HG03097 (cell line): Measurements from ENCODE around the gene PLEKHO2.
A peak's percentile ranks its signal among the peaks of the same experiment; 100 is the strongest.

ENCODE experiments used
- ATAC-seq: cut with Tn5 transposase; IDR thresholded peaks from one replicate; pipeline ENCODE4 v1.9.1; 2021; ENCODE audit not compliant: unreplicated experiment, low FRiP score

Gene PLEKHO2

DNA sequence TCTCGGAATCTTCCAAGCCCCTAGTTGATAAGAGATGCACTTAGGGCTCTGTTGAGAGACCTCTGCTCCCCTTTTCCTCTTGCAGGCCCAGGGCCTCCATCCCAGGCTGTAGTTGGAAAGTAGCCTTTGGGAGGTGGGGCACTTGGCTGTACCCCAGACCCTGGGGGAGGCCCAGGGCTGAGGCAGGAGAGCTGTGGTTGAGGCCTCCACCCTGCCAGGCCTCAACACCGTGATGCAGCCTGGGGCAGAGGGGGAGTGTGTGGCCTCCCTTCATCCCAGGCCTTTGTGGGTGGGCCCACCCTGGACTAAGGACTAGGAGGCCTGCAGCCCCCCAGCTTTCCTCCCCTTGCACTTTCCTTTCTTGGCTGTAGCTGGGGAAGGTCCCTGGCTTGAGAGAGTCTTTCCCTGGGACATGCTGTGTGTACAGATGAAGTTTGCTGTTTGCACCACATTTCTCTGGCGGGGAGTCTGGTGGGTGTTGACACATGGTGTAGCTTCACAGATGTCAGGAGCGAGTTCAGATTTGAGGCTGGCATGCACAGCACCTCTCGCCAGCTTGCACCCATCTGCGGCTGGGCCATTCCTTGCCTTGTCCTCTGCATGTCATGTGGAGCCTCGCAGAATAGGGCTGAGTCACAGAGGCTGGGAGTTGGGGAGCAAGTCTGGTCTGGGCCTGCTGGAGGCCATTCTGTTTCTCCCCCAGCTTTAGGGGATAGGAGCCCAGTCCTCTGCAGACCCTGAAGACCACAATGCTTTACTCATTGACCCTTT is 13.7 kb downstream of the PLEKHO2 start:
- ATAC-seq: no peak

DNA sequence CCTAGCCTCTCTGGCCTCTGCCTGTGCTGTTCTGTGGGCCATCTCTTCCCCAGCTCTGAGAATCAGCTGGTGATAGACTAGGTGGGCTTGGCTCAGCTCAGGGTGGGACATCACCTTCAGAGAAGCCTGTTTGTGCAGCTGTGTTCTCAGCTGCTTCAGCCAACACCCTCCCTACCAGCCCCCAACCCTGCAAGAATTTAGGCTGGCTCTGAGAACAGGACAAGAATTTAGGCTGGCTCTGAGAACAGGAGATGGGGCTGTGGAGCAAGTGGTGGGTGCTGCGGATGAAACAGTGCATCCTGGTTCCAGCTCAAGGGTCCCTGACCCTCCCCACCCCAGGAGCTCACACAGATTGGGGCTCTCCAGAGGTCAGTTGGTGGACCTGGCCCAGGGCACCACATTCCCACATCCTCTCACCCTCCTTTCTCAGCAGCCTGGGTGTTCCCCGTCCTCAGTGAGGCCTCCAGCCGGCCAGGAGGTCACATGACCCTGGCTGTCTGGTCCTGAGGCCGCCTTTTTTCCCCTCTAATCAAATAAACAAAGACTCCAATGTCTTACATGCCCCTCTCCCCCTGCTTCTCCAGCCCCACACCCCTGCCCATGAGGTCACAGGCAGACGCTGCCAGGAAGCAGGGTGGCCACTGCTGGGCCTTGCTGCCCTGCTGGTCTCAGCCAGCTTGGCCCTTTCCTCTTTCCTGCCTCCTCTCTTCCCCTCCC is 14.9 kb downstream of the PLEKHO2 start:
- no peak for ATAC-seq

DNA sequence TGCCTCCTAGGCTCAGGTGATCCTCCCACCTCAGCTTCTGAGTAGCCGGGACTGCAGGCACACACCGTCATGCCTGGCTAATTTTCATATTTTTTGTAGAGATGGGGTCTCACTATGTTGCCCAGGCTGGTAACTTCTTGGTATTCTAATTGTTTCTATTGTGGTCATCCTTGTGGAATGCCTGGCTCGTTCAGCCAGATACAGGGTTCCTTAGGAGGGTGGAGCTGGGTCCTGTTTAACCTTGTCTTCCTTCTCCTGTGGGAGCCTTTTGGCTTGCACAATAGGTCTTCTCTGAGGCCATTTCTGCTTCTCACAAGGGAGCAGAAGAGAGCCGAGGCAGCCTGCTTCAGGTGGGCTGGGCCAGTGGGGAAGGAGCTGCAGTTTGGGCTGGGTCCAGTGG is 15.7 kb downstream of the PLEKHO2 start:
- no peak for ATAC-seq

DNA sequence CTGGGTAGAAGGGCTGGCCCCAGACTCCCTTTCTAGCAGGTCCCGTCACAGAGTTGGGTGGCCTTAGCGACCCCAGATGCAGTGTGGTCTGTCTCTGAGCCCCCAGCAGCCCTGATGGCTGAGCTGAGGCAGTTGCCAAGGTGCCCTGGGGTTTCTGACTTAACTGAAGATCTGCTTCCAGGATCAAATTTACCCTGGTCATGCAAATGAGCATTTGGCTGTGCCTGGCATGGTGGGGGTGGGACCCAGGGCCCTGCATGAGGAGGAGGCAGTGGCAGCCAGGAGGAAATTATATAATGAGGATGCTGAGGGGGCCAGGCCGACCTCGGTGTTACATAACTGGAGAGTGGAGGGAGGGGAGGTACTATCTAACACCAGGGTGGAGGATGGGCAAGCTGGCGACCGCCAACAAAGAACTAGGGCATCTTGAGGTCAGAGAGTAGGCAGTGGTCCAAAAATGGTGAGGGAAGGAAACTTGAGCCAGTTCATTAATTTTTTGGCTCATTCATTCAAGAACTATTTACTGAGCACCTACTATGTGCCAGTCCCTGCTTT is 16.4 kb downstream of the PLEKHO2 start:
- ATAC-seq: no peak

DNA sequence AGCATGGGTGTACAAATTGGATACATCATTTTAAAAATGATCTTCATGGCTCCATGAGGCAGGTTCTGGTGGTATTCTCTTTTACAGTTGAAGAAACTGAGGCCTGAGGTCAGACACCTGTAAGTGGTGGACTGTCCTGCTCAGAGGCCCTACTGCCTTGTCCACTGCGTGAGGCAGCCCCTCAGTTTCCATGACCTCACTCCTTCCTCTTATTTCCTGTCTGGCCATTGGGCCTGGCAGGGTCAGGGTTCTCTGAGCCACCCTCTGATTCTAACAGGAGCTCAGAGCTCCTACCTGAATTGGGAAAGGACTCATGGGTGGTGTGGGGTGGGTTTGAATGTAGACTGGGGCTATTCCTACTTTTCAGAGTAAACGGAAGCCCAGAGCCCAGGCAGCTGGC is 17.5 kb downstream of the PLEKHO2 start:
- ATAC-seq: no peak

DNA sequence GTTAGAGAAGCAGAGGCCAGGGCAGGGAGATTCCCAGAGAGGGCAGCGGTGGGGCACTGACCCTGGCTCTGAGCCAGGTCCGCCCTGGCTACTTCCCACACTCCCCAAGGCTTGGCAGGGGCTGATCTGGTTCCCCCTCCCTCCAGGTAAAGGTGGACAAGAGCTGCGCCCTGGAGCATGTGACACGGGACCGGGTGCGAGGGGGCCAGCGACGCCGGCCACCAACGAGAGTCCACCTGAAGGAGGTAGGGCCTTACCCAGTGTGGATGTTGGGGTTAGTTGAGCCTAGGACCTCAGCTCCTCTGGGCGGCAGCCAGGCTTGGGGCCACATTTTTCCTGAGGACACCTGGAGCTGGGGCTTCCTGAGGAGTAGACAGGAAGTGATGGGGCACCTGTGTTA is 19.6 kb downstream of the PLEKHO2 start:
- ATAC-seq: no peak

DNA sequence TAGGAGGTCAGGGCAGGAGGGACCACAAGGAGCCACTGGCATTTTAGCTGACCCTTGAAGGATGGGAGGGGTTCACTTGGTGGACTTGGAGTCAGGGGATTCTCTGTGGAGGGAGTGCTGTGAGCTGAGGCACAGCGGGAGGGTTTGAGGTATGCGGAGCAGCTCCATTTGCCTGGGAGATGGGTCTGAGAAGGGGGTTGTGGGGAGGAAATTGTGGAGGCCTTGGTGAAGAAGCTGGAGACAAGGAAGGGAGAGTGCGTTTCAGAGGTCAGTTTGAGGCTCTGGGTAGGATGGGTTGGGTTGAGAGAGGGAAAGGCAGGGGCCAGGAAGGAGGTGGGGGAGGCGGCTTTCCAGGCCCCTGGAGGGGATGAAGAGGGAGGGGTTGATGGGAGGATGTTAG is 20.2 kb downstream of the PLEKHO2 start:
- no peak for ATAC-seq

DNA sequence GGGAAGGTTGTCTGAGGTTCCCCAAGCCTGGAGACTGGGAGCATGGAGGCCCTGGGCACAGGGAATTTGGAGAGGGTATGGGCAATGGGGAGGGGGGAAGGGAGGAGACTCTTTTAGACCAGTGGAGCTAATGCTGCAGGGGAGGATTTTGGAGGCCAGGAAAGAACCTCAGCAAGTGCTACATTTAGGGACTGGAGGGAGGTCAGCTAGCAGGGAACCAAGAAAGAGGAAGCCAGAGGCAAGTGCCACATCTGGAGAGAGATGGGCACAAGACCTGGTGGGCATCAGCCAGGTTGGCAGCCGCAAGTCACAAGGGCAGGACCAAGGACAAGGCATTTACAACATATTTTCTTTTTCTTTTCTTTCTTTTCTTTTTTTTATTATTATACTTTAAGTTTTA is 20.7 kb downstream of the PLEKHO2 start:
- no peak for ATAC-seq

DNA sequence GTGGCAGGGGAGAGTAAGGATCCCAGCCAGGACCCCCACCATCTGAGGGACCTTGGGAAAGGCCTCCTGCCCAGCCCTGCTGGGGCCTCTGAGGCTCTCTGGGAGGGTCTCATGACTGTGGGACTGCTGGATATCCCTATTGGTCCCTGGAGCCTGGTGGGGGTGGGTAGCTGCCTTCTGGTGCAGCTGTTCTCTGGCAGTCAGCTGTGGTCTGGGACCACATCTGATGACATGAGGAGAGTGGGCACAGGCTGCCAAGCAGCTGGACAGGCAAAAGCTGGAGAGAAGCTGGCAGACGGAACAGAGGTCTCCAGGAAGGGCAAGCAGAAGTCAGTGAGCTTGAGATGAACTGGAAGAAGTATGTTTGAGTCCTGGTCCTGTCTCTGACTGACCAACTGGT is 22.4 kb downstream of the PLEKHO2 start:
- ATAC-seq: no peak

DNA sequence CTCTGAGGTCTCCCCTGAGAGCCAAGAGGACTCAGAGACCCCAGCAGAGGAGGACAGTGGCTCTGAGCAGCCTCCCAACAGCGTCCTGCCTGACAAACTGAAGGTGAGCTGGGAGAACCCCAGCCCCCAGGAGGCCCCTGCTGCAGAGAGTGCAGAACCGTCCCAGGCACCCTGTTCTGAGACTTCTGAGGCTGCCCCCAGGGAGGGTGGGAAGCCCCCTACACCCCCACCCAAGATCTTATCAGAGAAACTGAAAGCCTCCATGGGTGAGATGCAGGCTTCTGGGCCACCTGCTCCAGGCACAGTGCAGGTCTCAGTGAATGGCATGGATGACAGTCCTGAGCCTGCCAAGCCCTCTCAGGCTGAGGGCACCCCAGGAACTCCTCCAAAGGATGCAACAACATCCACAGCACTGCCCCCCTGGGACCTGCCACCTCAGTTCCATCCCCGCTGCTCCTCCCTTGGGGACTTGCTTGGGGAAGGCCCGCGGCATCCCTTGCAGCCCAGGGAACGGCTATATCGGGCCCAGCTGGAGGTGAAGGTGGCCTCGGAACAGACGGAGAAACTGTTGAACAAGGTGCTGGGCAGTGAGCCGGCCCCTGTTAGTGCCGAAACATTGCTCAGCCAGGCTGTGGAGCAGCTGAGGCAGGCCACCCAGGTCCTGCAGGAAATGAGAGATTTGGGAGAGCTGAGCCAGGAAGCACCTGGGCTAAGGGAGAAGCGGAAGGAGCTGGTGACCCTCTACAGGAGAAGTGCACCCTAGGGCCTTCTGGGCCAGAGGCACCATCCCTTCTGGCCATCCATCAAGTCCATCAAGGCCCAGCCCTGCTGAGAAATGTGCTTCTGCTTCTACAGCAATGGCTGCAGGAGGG is 23.6 kb downstream of the PLEKHO2 start:
- ATAC-seq: no peak

DNA sequence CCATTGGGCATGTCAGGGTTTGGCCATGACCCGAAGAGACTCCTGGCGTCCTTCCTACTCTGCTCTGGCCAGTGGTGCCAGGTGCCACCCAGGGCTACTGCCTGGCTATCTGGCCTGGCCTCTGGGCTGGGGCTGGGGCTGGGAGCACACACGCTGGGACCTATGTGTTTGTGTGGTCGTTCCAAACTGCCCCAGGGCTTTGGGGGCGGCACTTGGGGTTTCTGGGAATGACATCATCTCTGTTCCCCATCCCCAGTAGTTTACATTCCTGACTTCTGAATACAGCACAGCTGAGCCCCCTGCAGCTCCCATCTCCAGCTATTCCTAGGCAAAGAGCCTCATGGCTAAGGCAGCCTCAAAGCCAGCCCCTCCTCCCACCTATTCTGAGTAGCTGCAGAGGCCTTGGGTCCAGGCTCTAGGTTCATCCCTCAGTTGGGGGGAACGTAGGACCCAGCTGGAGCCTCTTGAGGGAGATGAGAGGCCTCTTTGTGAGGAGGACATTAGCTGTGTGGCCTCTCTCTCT is 24.3 kb downstream of the PLEKHO2 start:
- ATAC-seq: no peak

DNA sequence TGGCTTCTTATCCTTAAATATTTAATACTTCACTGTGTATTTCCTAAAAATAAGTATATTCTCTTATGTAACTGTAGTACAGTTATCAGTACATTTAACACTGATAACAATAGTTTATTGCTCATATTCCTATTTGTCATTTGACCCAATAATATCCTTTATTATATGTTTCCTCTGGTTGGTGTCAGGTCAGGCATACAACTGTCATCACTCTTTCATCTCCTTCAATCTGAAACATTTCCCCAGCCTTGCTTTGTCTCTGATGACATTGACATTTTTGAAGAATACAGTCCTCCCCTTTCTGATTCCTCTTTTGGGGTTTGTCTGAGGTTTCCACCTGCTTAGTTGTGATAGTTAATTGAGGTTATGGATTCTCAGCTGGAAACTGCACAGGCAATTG is 27.8 kb downstream of the PLEKHO2 start:
- ATAC-seq: no peak

DNA sequence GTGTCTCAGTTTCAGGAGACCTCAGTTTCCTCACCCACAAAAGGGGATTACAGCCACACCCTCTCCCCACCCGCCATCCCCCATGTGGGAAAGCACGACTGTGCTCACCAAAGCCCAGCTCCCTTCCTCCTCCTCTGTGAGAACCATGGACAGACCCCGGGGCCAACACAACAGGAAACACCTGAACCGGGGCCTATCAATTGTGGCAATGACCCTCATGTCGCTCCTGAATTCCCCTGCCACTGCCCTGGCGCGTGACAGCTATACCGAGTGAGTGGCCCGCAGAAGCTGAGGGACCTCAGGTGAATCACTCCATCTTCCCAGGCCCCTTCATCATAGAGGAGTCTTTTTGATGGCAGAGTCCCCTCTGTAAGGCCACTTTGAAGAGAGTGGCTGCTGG is 28.6 kb downstream of the PLEKHO2 start:
- no peak for ATAC-seq

DNA sequence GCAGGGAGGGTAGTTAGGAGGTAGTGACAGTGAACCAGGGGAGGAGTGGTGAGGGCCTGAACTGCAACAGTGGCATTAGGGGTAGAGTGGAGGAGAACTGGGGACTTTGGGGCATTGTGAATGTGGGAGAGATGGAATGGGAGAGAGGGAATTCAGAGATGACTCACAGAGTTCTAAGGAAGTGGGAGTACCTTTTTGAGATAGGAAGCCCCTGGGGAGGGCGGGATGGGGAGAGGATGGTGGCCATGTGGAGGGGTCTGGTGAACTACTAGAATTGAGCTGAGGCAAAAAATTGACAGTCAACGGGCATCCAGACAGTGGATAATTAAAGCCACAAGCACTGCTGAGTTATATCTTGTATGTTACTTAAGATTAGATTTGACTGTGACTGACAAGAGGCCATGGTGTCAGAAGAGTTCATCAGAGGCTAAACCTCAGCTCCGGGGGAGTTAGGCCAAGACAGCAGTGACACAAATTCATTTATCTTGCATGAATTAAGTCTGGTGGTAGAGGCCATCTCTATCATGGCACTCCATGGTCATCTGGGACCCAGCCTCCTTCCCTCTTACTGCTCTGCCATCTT is 34.0 kb downstream of the PLEKHO2 start:
- ATAC-seq: no peak

DNA sequence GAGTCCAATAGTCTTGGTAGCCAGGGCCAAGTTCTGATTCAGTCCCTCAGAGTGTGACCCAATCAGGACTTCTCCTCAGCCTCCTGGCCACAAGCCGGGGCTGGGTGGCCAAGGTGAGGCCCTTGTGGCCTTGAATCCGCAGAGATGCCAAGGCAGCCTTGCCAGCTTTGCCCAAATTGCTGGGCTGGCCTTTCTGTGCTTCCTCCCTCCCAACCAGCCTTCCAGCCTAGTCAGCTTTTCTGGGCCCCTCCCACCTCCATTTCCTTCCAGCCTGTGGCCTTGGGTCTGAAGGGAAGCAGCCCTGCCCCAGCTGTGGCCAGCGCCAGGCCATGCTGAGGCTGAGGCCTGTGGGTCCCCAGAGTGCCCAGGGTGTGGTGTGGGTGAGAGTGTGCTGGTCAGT is 35.7 kb downstream of the PLEKHO2 start:
- no peak for ATAC-seq

DNA sequence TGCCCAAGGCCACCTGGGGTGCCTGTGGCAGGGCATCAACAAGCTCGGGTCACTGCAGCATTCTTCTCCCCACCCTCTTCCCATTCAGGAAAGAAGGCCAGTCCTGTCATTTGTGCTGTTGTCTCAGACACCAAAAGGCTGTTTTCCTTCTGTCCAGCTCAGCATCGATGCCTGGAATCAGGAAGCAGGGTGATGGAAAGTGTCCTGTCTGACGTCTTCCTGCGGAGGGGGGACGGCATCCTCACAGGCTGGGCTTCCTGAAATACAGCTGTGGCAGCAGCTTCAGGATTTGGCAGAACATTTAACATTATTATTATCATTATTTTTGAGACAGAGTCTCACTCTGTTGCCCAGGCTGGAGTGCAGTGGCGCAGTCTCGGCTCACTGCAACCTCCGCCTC is 37.0 kb downstream of the PLEKHO2 start:
- no peak for ATAC-seq

DNA sequence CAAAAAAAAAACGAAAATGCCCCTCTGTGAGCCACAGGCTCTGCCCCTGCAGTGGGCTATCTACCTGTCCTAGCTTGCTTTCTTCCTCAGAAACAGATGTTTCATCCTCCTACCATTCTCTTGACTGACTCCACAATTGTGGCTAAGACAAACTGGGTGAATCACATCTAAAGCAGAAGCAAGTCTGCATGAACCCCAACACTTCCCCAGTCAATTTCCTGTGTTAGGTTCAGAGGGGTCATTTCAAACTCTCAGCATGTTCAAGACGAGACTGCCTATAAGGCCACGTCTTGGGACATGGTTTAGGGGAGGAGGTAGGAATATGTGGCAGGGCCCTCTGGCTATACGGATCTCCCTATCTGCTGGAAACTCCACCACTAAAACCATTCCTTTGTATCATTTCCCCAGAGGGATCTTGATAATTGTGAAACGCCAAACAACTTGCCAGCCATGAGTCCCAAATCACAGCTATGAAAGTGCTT is 41.4 kb downstream of the PLEKHO2 start:
- ATAC-seq: peak; percentile 37

DNA sequence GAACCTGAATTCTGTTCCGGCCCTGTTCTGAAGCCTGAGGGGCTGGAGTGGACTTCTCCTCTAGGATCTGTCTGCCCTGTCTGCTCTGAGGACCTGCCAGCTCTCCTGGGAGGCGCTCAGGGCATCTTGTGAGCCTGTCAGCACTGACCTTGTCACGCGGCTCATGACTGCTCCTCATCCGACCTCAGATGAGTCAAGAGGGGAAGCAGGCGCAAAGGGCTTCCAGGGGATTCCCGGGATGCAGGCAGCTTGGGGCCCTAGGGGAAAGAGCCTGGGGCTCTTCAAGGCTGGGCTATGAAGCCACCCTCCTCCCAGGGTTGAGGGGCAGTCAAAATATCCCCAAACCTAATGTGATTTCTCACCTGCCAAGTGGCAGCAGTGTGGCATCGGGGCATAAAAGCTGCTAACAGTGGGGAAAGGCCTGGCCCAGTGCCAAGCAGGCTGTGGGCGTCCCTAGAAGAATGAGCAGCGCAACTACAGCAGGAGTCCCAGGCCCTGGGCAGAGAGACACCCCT is 42.3 kb downstream of the PLEKHO2 start:
- ATAC-seq: peak; percentile 66

DNA sequence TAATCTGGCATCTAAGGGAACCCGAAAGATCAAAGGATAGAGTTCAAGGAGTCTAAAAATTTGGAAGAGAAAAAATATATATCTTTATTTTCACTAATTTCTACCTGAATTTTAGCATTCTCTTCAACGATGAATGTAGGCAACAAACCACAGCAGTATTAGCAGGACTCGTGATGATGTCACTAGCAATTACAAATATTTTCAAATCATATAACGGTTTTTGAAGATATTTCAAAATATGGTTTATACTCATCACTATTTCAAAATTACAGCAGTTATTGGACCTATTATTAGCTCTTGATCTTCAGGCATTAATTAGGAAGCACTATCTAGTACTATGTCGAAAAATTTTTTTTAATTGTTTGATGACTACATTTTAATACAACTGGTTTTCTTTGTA is 43.0 kb downstream of the PLEKHO2 start:
- ATAC-seq: no peak

DNA sequence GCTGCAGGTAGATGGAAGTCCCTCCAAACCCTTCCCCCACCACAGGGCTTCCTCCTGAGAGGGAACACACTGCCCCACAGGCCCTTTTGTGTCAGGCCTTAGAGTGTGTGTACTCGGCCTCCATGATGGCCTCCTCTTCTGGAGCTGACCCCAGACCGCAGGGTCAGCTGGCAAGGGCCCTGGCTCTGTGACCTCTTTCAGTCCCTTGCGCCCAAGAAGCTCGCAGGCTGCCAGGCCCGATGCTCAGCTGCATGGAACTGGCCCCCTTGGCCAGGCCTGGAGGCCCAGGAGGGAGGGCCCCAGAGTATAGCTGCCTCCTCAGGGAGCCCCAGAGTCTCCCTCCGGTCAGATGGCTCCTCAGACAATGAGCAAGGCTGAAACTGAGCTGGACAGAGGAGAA is 46.6 kb downstream of the PLEKHO2 start:
- no peak for ATAC-seq
